DND-41 (cell line): ENCODE measurements around the gene FZD10.

ENCODE experiments used
- CTCF ChIP-seq: IDR thresholded peaks from 2 replicates; pipeline ENCODE4 v1.5.1; 2012; ENCODE audit warnings: borderline replicate concordance, low read length, moderate library complexity, mild to moderate bottlenecking; ENCODE audit not compliant: poor library complexity, severe bottlenecking; ENCODE audit errors: extremely low read depth
- EZH2 ChIP-seq: IDR thresholded peaks from 3 replicates; pipeline ENCODE4 v1.6.1; 2012; ENCODE audit warnings: borderline replicate concordance, low read depth, mild to moderate bottlenecking, moderate library complexity, low read length, inconsistent platforms; ENCODE audit not compliant: severe bottlenecking

DNA sequence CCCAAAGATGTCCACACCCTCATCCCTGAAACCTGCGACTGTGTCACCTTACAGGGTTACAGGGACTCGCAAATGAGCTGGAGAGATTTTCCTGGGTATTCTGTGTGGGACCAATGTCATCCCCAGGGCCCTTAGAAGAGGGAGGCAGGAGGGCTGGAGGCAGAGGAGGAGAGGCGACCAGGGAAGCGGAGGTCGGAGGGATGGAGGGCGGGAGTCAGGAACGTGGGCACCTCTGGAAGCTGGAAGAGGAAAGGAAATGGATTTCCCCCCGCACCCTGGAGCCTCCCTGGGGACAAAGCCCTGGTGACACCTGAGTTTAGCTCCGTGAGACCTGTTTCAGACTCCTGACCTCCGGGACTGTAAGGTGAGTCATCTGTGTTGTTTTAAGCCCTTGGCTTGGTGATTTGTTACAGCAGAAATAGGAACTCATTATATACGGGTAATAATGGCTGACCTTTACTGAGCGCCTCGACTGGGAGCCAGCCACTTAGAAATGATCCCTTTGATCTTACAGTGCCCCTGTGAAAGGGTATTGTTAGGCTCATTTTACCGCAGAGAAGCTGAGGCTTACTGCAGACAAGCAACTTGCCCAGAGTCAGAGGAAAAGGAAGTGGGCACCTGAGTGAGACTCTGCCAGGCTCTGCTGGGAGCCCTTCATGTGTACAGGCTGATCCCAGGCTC lies 29.3 kb upstream of the FZD10 start:
- TF ChIP-seq CTCF (no peak), EZH2 (no peak)
